Neutrophil (primary cell): ENCODE results near the gene FOXK1.

Source experiments
- H3K27ac ChIP-seq: fragments of 200-600 bp; sonication (generic); 2 replicates; pipeline ENCODE4 v1.5.1; 2016; ENCODE audit warnings: mild to moderate bottlenecking, moderate library complexity
- H3K27me3 ChIP-seq: fragments of 200-600 bp; sonication (generic); 2 replicates; pipeline ENCODE4 v1.6.0; 2016; ENCODE audit warnings: mild to moderate bottlenecking
- H3K36me3 ChIP-seq: fragments of 200-600 bp; sonication (generic); 2 replicates; pipeline ENCODE4 v1.5.1; 2017
- H3K4me1 ChIP-seq, 2 experiments: fragments of 200-600 bp in 1 of 2; sonication (generic) in 1 of 2; 1 replicate in 1 of 2; 2 replicates in 1 of 2; pipeline versions ENCODE4 v1.5.1 to v1.6.1; 2013 to 2016; ENCODE audit warnings: low read depth in 1 of 2, low read length in 1 of 2, mild to moderate bottlenecking in 1 of 2, moderate library complexity in 1 of 2; ENCODE audit not compliant: control insufficient read depth in 1 of 2, insufficient read depth in 1 of 2
- H3K4me3 ChIP-seq, 2 experiments: fragments of 200-600 bp in 1 of 2; sonication (generic) in 1 of 2; 1 replicate in 1 of 2; 2 replicates in 1 of 2; pipeline ENCODE4 v1.5.1; 2013 to 2016; ENCODE audit warnings: low read depth in 1 of 2, low read length in 1 of 2, mild to moderate bottlenecking in 1 of 2, moderate library complexity in 1 of 2
- H3K9me3 ChIP-seq: fragments of 200-600 bp; sonication (generic); 2 replicates; pipeline ENCODE4 v1.5.1; 2016
- CTCF ChIP-seq: fragments of 200-600 bp; sonication (generic); IDR thresholded peaks from 2 replicates; pipeline ENCODE4 v1.5.1; 2016; ENCODE audit warnings: antibody characterized with exemption

The FOXK1 gene

GRCh38 chr7:4661871-4662270 lies 20.2 kb upstream of the FOXK1 start:
- H3K27me3 ChIP-seq = no peaks in the 10 kb centered on the region
- no peaks in the 10 kb centered on the region for H3K36me3 ChIP-seq
- H3K4me3 ChIP-seq = no peak overlapping the region
- no peak for TF ChIP-seq CTCF
- no peaks in the 10 kb centered on the region for H3K4me1 ChIP-seq
- no peak overlapping the region for H3K27ac ChIP-seq
- H3K9me3 ChIP-seq = no peaks in the 10 kb centered on the region

GRCh38 chr7:4663239-4664018 lies 18.7 kb upstream of the FOXK1 start:
- Histone ChIP-seq H3K27me3 (no peaks in the 10 kb centered on the region), H3K4me3 (no peak overlapping the region), H3K27ac (no peak overlapping the region), H3K36me3 (no peaks in the 10 kb centered on the region), H3K4me1 (no peaks in the 10 kb centered on the region), H3K9me3 (no peaks in the 10 kb centered on the region)
- TF ChIP-seq CTCF = no peak

GRCh38 chr7:4665661-4666060 lies 16.4 kb upstream of the FOXK1 start:
- no peaks in the 10 kb centered on the region for H3K9me3 ChIP-seq
- no peak overlapping the region for H3K4me3 ChIP-seq

GRCh38 chr7:4667776-4668509 lies 14.2 kb upstream of the FOXK1 start:
- no peaks in the 10 kb centered on the region for H3K4me1 ChIP-seq
- no peaks in the 10 kb centered on the region for H3K36me3 ChIP-seq
- no peaks in the 10 kb centered on the region for H3K9me3 ChIP-seq
- TF ChIP-seq CTCF = no peak
- H3K4me3 ChIP-seq = no peak overlapping the region
- peaks cover 7% of the 10 kb centered on the region for H3K27me3 ChIP-seq
- H3K27ac ChIP-seq = no peak overlapping the region

More at GRCh38 chr7:4665661-4666060, 16.4 kb upstream of the FOXK1 start:
- Histone ChIP-seq H3K36me3 (no peaks in the 10 kb centered on the region), H3K27ac (no peak overlapping the region), H3K4me1 (no peaks in the 10 kb centered on the region), H3K27me3 (no peaks in the 10 kb centered on the region)
- no peak for TF ChIP-seq CTCF

- Histone ChIP-seq H3K27ac (no peak overlapping the region), H3K27me3 (peaks cover 7% of the 10 kb centered on the region), H3K4me1 (no peaks in the 10 kb centered on the region), H3K9me3 (no peaks in the 10 kb centered on the region), H3K4me3 (no peak overlapping the region), H3K36me3 (no peaks in the 10 kb centered on the region)
- no peak for TF ChIP-seq CTCF
Measured at GRCh38 chr7:4668510-4668847, 13.6 kb upstream of the FOXK1 start.
